Loucy (cell line): Measurements from ENCODE around the gene FXYD7.

Source experiments
- H2AFZ ChIP-seq: fragments of 200-600 bp; sonication (generic); 2 replicates; pipeline ENCODE4 v1.6.0; 2016; ENCODE audit warnings: antibody characterized with exemption, mild to moderate bottlenecking, low read length, moderate library complexity
- H3F3A ChIP-seq: fragments of 200-600 bp; 2 replicates; pipeline ENCODE4 v1.6.0; 2016; ENCODE audit warnings: antibody characterized with exemption, low read depth, mild to moderate bottlenecking
- H3K27me3 ChIP-seq: fragments of 200-600 bp; sonication (generic); 2 replicates; pipeline ENCODE4 v1.6.1; 2014; ENCODE audit warnings: low read length, mild to moderate bottlenecking; ENCODE audit not compliant: insufficient read depth, poor library complexity, severe bottlenecking
- H3K36me3 ChIP-seq: fragments of 200-600 bp; sonication (generic); 2 replicates; pipeline ENCODE4 v1.6.1; 2016; ENCODE audit warnings: low read length; ENCODE audit not compliant: insufficient read depth
- H3K4me1 ChIP-seq: fragments of 200-600 bp; sonication (generic); 2 replicates; pipeline ENCODE4 v1.5.1; 2014; ENCODE audit warnings: low read length, mild to moderate bottlenecking; ENCODE audit not compliant: insufficient read depth, poor library complexity, severe bottlenecking
- H3K4me2 ChIP-seq: fragments of 200-600 bp; sonication (generic); 2 replicates; pipeline ENCODE4 v1.6.0; 2014; ENCODE audit warnings: antibody characterized with exemption, low read length, low read depth, mild to moderate bottlenecking; ENCODE audit not compliant: poor library complexity, severe bottlenecking
- H3K4me3 ChIP-seq: fragments of 200-600 bp; sonication (generic); 2 replicates; pipeline ENCODE4 v1.5.1; 2014; ENCODE audit warnings: low read length, mild to moderate bottlenecking, mixed read lengths; ENCODE audit not compliant: poor library complexity, severe bottlenecking
- H3K79me2 ChIP-seq: fragments of 200-600 bp; sonication (generic); 2 replicates; pipeline ENCODE4 v1.6.1; 2014; ENCODE audit warnings: low read length; ENCODE audit not compliant: insufficient read depth
- H3K9ac ChIP-seq: fragments of 200-600 bp; sonication (generic); 2 replicates; pipeline ENCODE4 v1.6.0; 2014; ENCODE audit warnings: mild to moderate bottlenecking, low read depth, low read length, moderate library complexity; ENCODE audit not compliant: poor library complexity, severe bottlenecking
- H3K9me2 ChIP-seq: fragments of 200-600 bp; sonication (generic); replicated peaks from 2 replicates; pipeline ENCODE4 v1.6.1; 2016; ENCODE audit warnings: low read depth, low read length, mixed read lengths
- H3K9me3 ChIP-seq: fragments of 200-600 bp; sonication (generic); 2 replicates; pipeline ENCODE4 v1.6.1; 2014; ENCODE audit warnings: mild to moderate bottlenecking, antibody characterized with exemption, low read length, low read depth; ENCODE audit not compliant: insufficient read depth
- H4K20me1 ChIP-seq: fragments of 200-600 bp; sonication (generic); 2 replicates; pipeline ENCODE4 v1.6.0; 2014; ENCODE audit warnings: antibody characterized with exemption, low read length, mild to moderate bottlenecking; ENCODE audit not compliant: insufficient read depth, poor library complexity, severe bottlenecking
- CTCF ChIP-seq: fragments of 200-600 bp; sonication (generic); conservative IDR thresholded peaks from 2 replicates; pipeline ENCODE4 v1.5.1; 2014; ENCODE audit warnings: mild to moderate bottlenecking, antibody characterized with exemption, low read length
- EZH2phosphoT487 ChIP-seq: fragments of 200-600 bp; IDR thresholded peaks from 2 replicates; pipeline ENCODE4 v1.6.1; 2018; ENCODE audit warnings: antibody characterized with exemption, mild to moderate bottlenecking, moderate library complexity, borderline replicate concordance

The FXYD7 gene

DNA sequence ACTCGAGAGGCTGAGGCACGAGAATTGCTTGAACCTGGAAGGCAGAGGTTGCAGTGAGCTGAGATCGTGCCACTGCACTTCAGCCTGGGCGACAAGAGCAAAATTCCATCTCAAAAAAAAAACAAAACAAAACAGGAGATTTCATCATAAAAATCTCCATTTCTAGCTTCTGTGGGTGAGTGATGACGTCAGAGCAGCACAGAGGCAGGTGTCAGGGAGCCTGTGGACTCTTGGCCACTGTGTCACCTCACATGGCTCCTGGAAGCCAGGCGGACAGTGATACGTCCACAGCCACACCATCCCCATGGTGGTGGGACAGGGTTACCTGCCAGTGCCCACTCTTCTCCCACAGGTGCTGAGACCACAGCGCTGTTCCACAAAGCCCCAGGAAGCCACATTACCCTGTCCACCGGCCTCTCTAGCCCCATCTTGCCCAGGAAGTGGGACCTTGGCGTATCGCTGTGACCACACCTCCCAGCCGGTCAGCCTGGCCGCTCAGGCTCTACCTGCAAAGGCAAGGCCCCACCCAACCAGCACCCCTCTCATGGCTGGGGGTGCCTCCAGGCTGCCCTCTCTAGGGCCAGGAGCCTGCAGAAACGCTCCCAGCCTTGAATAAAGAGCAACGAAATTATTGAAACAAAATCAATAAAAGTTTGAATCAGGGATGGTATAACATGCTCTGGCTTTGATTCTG is 29.9 kb upstream of the FXYD7 start:
- H3K4me1 ChIP-seq = peaks cover 3% of the 10 kb centered on the region
- H3K9ac ChIP-seq = no peak overlapping the region
- no peaks in the 10 kb centered on the region for H3K79me2 ChIP-seq
- TF ChIP-seq EZH2phosphoT487 (no peak), CTCF (no peak)
- H3K9me2 ChIP-seq = no peaks in the 10 kb centered on the region
- H3K9me3 ChIP-seq = no peaks in the 10 kb centered on the region
- no peak overlapping the region for H3K4me3 ChIP-seq
- no peaks in the 10 kb centered on the region for H4K20me1 ChIP-seq
- no peak overlapping the region for H3K4me2 ChIP-seq
- H2AFZ ChIP-seq = no peak overlapping the region
- no peaks in the 10 kb centered on the region for H3K36me3 ChIP-seq
- no peaks in the 10 kb centered on the region for H3F3A ChIP-seq
- no peaks in the 10 kb centered on the region for H3K27me3 ChIP-seq

DNA sequence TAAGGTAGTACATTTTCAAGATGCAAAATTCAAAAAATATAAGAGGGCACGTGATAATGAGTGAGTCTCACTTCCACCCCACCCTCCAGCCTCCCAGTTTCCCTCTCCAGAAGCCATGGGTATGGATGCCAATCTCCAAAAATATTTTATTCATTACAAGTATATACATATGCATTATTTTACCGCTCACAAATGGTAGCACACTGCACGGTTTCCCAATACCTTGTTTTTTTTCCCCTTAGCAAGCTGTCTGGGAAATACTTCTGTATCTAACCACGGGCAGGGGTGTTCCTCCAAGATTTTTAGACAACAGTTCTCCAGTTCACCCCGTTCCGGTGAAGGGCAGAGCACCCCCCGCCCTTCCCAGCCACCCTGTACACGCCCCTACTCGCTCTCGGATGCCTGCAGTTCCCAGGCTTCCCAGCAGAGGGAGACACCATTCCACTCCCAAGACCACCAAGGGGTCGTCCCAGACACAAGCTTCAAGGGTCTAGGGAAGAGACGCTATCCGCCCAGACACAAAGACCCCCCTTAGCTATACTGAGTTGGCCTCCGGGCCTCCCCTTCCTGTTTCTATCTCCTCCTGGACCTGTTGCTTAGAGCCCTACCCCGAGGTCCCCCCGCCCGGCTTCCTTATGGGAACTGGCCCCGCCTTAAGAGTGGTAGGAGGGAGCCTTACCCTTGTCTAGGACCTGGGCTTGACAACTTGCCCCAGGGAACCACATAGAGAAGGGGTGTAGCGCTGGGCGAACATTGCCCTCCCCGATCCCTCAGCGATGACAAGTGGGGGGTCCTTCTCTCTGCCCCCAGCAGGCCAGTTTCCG is 28.5 kb upstream of the FXYD7 start:
- peak overlapping the region; percentile 55 for H3K4me2 ChIP-seq
- H3K9me2 ChIP-seq = no peaks in the 10 kb centered on the region
- peak; percentile 96 for TF ChIP-seq CTCF
- no peak for TF ChIP-seq EZH2phosphoT487
- peak overlapping the region; percentile 72 for H2AFZ ChIP-seq
- H4K20me1 ChIP-seq = no peaks in the 10 kb centered on the region
- no peaks in the 10 kb centered on the region for H3K9me3 ChIP-seq
- no peaks in the 10 kb centered on the region for H3K79me2 ChIP-seq
- H3K4me3 ChIP-seq = peak overlapping the region; percentile 38
- no peaks in the 10 kb centered on the region for H3K36me3 ChIP-seq
- peaks cover 3% of the 10 kb centered on the region for H3K4me1 ChIP-seq
- H3K9ac ChIP-seq = no peak overlapping the region
- H3K27me3 ChIP-seq = no peaks in the 10 kb centered on the region
- H3F3A ChIP-seq = no peaks in the 10 kb centered on the region

- peak within 1 kb of the TSS; percentile 72 for H2AFZ ChIP-seq
- H3K79me2 ChIP-seq = no peaks in the 10 kb centered on the region
- peak within 1 kb of the TSS; percentile 55 for H3K4me2 ChIP-seq
- no peaks in the 10 kb centered on the region for H3K36me3 ChIP-seq
- no peaks in the 10 kb centered on the region for H3K9me3 ChIP-seq
- no peaks in the 10 kb centered on the region for H3F3A ChIP-seq
- no peak for TF ChIP-seq CTCF
- TF ChIP-seq EZH2phosphoT487 = no peak
- no peak within 1 kb of the TSS for H3K9ac ChIP-seq
- H3K9me2 ChIP-seq = no peaks in the 10 kb centered on the region
- peak within 1 kb of the TSS; percentile 38 for H3K4me3 ChIP-seq
- H3K4me1 ChIP-seq = peaks cover 3% of the 10 kb centered on the region
- H3K27me3 ChIP-seq = no peaks in the 10 kb centered on the region
- no peaks in the 10 kb centered on the region for H4K20me1 ChIP-seq
Measured at GRCh38 chr19:35115177-35115951, 27.7 kb upstream of the FXYD7 start, which contains the start of gene FXYD3. Gene FXYD3, plus strand, starts transcription at chr19:35115823. Its CDS starts 3,554 bp downstream, at chr19:35119377.
